Effector CD4-positive, alpha-beta T cell (primary cell): ENCODE results near the gene MAP3K4.

Experiments
- DNase-seq: peaks from one replicate; pipeline ENCODE4 v3.0.0-alpha.2; 2020

The MAP3K4 gene

DNA sequence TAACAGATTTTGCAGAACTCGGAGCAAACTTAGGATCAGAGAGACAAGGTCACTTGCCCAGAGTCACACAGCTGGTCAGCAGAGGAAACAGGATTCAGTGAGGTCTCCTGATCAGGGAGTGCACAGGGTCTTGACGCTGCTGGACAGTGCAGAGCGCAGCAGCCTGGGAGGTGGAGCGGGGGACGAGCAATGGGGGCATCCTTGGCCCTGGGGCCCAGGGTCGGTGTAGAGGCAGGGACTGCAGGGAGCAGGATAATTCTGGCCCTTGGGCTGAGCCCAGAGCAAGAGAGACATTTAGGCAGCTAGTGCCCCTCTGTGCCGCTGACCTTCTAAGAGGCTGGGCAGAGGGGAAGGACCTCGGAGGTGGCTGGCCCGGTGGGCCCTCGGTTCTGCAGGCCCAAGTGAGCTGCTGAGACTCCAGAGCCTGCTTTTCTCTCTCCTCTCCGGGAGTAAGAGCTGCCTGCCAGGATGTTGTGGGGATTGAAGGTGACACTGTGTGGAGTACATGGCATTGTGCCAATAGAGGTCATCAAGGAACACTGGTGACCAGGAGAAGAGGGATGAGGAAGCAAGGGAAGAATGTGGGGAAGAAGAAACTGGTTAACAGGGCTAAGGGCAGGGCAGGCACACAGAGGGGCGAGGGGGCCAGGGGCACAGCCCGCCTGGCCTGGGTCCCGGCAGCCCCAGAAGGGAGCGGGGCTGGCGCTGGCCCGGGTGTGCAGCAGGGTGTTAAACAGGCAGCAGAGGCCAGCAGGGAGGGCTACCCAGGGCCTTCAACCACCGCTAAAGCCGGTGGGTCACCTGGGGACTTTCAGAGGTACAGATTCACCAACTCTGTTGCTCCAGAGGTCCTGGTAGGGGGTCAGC is 160.3 kb downstream of the MAP3K4 start:
- no peak for DNase-seq

DNA sequence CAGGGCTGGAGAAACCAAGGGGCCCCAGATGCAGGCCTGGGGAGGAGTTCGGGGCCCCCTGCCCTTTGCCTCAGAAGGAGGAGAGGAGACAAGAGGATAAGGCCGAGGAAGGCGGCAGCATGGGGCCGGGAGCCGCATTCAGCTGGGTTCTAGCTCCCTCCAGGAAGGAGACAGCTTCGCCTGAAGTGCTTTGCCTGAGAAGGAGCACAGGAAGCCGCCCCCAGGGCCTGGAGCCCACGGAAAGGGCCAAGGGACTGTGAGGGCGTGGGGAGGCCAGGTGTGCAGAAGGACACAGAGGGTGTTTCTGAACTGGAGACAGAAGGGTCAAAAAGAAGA is 160.9 kb downstream of the MAP3K4 start:
- DNase-seq = no peak

DNA sequence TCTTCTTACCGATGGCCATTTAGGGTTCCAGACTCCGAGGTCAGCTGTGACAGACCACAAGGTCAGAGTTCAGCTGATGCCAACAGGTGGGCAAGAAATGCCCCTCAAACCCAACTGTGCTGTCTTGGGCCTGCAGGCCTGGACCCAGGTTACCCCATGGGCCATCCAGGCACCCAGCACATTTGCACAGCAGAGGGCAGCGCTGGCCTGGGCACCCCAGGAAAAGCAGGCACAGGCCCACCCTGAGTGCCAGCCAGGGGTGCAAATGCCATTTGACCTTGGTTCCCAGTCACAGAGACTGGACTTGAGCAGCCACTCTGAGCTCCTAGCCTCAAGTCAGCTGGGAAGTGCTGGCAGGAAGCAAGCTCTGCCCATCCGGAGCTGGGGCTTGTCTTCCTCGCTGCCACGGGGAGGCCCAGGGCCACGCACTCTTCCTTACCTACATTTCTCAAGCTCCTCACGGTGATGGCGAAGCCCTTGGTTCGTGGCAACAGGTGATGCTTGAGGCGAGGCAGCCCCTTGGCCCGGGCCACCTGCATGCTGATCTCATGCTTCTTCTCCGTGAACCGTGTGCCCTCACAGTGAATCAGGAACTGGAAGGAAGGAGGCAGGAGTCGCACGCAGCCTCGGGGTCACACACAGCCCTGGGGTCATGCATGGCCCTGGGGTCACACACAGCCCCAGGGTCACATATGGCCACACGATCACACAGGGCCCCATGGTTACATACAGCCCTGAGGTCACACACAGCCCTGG is 161.5 kb downstream of the MAP3K4 start:
- no peak for DNase-seq

DNA sequence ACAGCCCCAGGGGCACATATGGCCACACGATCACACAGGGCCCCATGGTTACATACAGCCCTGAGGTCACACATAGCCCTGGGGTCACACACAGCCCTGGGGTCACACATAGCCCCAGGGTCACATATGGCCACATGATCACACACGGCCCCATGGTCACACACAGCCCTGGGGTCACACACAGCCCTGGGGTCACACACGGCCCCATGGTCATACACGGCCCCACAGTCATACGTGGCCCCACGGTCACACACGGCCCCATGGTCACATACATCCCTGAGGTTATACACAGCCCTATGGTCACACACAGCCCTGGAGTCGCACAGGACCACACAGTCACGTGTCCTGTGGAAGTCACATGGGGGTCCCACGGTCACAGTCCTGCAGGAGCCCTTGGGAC is 162.2 kb downstream of the MAP3K4 start:
- DNase-seq = no peak

DNA sequence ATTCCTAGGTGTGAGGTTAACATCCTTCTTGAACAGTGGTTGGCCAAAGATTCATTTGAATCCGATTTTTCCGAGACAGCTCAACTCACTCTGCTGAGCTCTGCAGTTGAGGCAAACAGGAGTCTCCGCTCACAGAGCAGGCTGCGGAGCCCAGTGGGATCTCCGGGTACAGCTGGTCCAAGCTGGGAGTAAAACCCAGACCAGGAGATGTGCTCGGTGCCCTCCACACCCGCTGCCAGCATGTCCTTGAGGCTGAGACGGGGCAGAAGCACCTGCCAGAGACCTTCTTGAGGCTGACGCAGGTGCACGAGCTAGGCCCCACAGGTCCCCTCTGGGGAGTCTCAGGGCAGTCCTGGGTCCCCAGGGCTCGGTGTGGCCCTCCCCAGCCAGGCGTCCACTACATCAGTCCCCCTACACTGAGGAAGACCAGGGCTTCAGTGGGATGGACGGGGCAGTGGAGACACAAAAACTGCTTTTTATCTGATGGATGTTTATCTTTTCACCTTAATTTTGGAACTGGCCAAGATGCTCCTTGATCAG is 163.3 kb downstream of the MAP3K4 start:
- no peak for DNase-seq

DNA sequence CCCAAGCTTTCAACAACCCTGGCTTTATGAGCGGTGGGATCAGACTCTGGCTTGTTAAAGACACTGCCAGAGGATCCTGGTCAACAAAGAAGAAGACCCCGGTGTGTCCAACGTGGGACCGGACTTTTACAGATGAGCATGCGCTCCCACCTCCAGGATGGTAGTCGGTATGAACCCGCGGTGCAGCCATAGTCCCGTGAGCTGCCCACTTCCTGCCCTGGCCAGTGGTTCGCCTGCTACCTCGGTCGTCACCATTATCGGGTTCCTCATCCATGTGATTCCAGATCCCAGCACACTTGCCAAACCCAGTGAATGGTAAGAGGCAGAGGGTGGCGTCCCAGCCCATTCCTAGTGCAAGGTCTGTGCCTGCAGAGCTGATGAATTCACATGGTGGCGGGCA is 169.6 kb downstream of the MAP3K4 start:
- no peak for DNase-seq

DNA sequence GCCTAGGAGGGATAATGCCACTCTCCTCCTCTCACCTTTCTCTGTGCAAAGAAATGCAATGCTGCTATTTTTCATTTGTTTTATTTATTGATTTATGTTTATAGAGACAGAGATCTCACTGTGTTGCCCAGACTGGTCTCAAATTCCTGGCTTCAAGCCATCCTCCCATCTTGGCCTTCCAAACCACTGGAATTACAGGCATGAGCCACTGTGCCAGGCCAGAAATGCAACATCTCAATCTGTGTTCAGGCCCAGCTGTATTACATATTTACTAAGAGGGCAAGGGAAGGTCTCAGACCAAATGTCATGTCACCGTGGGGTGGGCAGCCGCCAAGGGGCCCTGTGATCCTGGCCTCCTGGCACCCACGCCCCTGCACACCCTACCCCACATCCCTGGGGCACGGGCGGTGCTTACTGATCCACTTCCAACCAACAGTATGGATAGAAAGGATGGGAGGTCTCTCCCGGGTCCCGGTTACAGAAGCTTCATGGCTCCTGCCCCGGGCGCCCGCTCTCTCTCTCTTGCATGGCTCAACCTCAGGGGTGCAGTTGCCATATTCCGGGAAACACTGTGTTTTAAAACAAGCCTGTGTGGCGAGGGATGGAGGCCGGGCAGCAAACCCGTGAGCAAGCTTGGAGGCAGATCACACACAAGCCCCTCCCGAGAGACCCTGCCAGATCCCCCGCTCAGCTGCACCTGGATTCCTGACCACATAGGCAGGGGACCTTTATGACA is 170.5 kb downstream of the MAP3K4 start:
- no peak for DNase-seq

DNA sequence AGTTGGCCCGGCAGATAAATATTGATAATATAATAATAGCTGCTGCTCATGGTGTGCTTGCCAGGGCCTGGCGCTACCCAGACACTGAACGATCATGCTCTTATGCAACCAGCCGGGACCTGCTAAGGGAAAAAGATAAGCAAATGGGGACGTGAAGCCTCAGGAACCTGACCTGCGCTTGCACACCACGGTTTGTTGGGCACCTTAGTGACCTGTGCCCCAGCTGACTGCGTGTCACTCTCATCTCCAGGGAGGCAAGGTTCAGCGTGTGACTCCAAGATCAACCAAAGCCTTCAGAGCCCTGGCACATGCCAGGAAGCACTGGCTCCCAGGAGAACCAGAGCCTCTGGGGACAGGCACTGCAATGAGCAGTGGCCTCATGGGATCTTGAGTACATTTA is 171.2 kb downstream of the MAP3K4 start:
- no peak for DNase-seq

DNA sequence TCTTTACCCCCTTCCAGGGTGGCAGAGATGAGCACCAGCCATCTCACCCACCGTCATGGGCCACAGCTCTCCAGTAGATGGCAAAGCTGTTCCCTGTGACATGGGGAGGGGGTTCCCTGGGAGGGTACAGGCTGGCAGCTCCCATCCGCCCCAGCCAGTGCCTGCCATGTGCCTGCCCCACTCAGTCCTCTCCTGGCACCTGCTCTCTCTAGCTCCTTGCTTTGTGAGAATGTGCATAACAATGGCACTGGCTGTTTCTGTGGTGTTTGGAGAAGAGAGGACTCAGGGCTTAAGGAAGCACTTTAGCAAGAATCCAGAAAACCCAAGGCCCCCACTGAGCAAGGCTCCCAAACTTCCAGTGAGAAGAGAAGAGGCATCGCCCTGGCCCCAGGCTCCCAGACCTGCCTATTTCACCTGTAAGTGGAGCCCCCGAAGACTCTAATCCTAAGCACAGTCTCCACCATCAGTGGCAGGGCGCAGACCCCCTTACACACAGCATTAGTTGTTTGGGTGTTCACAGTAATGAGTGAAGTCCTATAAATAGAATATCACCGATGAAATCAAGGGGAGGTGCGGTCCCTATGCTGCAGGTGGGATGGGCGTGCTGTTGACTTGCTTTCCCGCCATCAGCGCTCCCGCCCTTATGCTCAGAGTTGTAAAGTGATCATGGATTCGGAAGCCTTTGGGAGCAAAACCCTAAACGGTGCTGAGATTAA is 172.1 kb downstream of the MAP3K4 start:
- no peak for DNase-seq

DNA sequence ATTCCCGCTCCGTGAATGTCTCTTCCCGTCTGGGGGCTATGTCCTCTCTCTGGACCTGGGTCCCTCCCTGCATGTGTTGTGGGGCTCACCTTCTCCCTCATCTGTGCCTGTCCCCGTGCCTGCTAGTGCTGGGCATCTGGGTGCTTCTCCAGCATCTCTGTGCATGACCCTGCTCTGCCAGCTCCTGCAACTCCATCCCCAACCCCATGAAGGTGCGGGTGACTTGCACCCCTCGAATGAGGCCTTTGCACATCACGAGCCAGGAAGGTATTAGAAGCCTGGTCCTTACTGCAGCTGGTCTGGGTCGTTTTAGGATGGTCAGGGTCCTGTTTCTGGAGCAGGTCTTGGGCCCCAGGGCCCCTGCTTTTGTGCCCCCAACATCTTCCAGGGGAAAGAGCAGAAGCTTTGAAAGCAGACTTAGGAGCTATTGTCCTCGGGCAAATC is 172.6 kb downstream of the MAP3K4 start:
- no peak for DNase-seq

DNA sequence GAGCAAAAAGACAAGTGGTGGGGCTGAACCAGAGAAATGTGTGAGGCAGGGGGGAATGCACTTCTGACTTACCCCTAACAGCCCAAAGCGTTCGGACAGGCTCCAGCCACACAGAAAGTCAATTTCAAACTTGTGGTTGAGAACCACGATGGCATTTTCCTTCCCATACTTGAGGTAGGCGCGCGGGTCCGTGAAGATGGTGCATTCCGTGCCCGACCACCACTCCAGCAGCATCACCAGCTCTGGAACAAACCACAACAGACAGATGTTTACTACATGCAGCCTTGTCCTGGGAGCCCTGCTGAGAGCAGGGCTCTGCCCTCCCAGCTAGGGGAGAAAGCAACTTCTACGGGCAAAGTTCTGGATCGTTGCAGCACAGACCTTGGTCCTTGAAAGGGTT is 174.6 kb downstream of the MAP3K4 start:
- no peak for DNase-seq

DNA sequence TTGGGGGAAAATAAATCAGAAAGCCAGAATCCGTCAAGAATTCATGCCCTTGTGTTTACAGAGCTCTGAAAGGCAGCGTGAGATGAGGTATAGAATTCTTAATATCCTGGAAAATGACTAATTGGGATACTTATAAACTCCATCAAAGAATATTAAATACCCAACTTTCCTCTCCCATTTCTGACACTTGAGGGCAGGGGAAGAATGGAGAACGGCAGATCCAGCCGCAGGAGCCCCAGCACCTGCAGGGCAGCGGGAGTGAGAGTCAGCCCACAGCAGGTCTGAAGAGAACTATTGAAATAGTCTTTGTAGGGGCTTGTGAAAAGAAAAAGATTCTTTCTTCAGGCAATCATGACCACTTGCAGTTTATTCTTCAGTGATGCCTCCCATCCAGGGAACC is 175.1 kb downstream of the MAP3K4 start:
- no peak for DNase-seq
